Measurements from ENCODE around the gene COL18A1. TPM values are rescaled to one million over a fixed set of nuclear protein-coding genes. Genes with fewer than 3 reads are reported as not detected.

COL18A1 gene
- total and polyA plus RNA-seq, 2 of the 8 experiments (the other 6 are each of a cell fraction or from before 2014, with no cell fraction given), result 145 to 201 TPM

GRCh38 chr21:45498646-45499000 lies 93.7 kb downstream of the COL18A1 start:
- H3K4me3 ChIP-seq (ENCODE audit: extremely low read depth in 1 of 4, insufficient read depth in 2 of 4, low read depth in 3 of 4, low read length in 4 of 4), result no peak overlapping the region
- H3K18ac ChIP-seq (ENCODE audit: extremely low read depth, low read length), result no peak overlapping the region
- POLR2A ChIA-PET (ENCODE audit: partially characterized antibody), result interaction anchor here (0.8 to 2.0 kb wide), 2 partner anchors 14 to 18 kb away, joined by 3 to 5 read pairs; no protein-coding TSS in a partner anchor
- H4K8ac ChIP-seq (ENCODE audit: extremely low read depth, insufficient read depth, low read length), result no peak overlapping the region
- no peak overlapping the region for H3K23ac ChIP-seq (ENCODE audit: insufficient read length)
- H3K56ac ChIP-seq (replicated peaks; ENCODE audit: insufficient read length, low read depth, low read length), result no peak overlapping the region
- peaks cover 2 to 8% of the 10 kb centered on the region in 2 experiments for H4K20me1 ChIP-seq (replicated peaks in 1 of 2; ENCODE audit: control insufficient read depth in 1 of 2, insufficient read depth in 2 of 2, low read length in 2 of 2)
- H2BK20ac ChIP-seq (ENCODE audit: low read length), result no peak overlapping the region
- no peaks in the 10 kb centered on the region for H3K4me1 ChIP-seq (replicated peaks in 1 of 4; ENCODE audit: control insufficient read depth in 3 of 4, insufficient read depth in 4 of 4, low read length in 3 of 4)
- H3K79me2 ChIP-seq (ENCODE audit: control insufficient read depth in 1 of 2, insufficient read depth in 2 of 2, low read length in 2 of 2), result no peaks in the 10 kb centered on the region
- H3K27me3 ChIP-seq (replicated peaks in 1 of 4; ENCODE audit: control insufficient read depth in 3 of 4, extremely low read depth in 1 of 4, insufficient read depth in 3 of 4, low read length in 3 of 4), result no peaks in the 10 kb centered on the region
- H3K9me3 ChIP-seq (ENCODE audit: insufficient read depth in 2 of 2, low read depth in 1 of 2, low read length in 1 of 2), result no peaks in the 10 kb centered on the region
- no peak overlapping the region for H2AK5ac ChIP-seq (ENCODE audit: low read depth, low read length)
- peaks cover 11% of the 10 kb centered on the region; the same call in 1 of the 2 replicates for H3K23me2 ChIP-seq (ENCODE audit: low read depth, low read length)
- FAIRE-seq, result no peak
- H3K14ac ChIP-seq (ENCODE audit: insufficient read length), result no peak overlapping the region
- peaks cover 14 to 60% (median 26%) of the 10 kb centered on the region in 4 experiments for H3K36me3 ChIP-seq (ENCODE audit: control insufficient read depth in 2 of 4, insufficient read depth in 4 of 4, low read length in 3 of 4)
- no peak for DNase-seq (ENCODE audit: low read depth in 1 of 2, low spot score in 2 of 2)
- H2BK5ac ChIP-seq (ENCODE audit: low read depth, low read length), result no peak overlapping the region
- no peak overlapping the region for H2BK120ac ChIP-seq (replicated peaks; ENCODE audit: low read depth, low read length)
- H4K5ac ChIP-seq (ENCODE audit: insufficient read length, low read depth, low read length), result no peak overlapping the region
- H3K9ac ChIP-seq (replicated peaks in 1 of 4; ENCODE audit: extremely low read depth in 1 of 4, low read depth in 3 of 4, low read length in 3 of 4), result no peak overlapping the region
- CTCF ChIA-PET (ENCODE audit: partially characterized antibody), result no interaction called here
- H3K27ac ChIP-seq (ENCODE audit: low read depth, low read length), result no peak overlapping the region
- no peak overlapping the region for H2BK15ac ChIP-seq (ENCODE audit: low read length)
- no peak overlapping the region for H4K91ac ChIP-seq (replicated peaks; ENCODE audit: insufficient read length, low read length)
- no peak overlapping the region for H3K4ac ChIP-seq (replicated peaks; ENCODE audit: insufficient read length, low read depth, low read length)
- no peak overlapping the region for H2BK12ac ChIP-seq (ENCODE audit: low read depth, low read length)
- H3K4me2 ChIP-seq (ENCODE audit: insufficient read depth in 1 of 2, low read depth in 2 of 2, low read length in 2 of 2), result no peak overlapping the region
- H2AFZ ChIP-seq (ENCODE audit: low read length), result no peak overlapping the region
- TF ChIP-seq GTF2F1 (IDR thresholded peaks at IDR 0.05; ENCODE audit: borderline replicate concordance, low read depth, low read length), result no peak
- TF ChIP-seq POLR2A (IDR thresholded peaks at IDR 0.05; ENCODE audit: control extremely low read depth in 1 of 2, low read depth in 2 of 2, low read length in 2 of 2), result no peak
- TF ChIP-seq CBX8 (IDR thresholded peaks at IDR 0.05; ENCODE audit: borderline replicate concordance, low read depth, low read length), result no peak
- TF ChIP-seq SP1 (IDR thresholded peaks at IDR 0.05; ENCODE audit: low read depth, low read length), result no peak
- no peak for TF ChIP-seq SIN3A (conservative IDR thresholded peaks at IDR 0.05 in 1 of 2, IDR thresholded peaks at IDR 0.05 in 1 of 2; ENCODE audit: low read depth in 1 of 2, low read length in 2 of 2)
- WGBS, 2 experiments (ENCODE audit: extremely low coverage in 1 of 2, insufficient coverage in 1 of 2, insufficient read length in 1 of 2, insufficient replicate concordance in 2 of 2, low coverage in 1 of 2, low lambda C conversion rate in 2 of 2, missing lambda C conversion rate in 1 of 2), result 90% methylated on average over 9 of the region's 9 CpGs; no CpG with 5 or more reads in 1 of the 2 experiments
- H3K79me1 ChIP-seq (ENCODE audit: low read depth, low read length), result no peaks in the 10 kb centered on the region; the same call in 1 of the 2 replicates

All from H1 (cell line).